Smooth muscle cell (in vitro differentiated cells): ENCODE measurements around the gene TRIM69. TPM values are rescaled to one million over a fixed set of nuclear protein-coding genes. Genes with fewer than 3 reads are reported as not detected.
"Not testable (repeated sequence)": the region's sequence is repeated elsewhere in the genome, so short reads cannot be mapped to it uniquely, and the experiment has no call there.

ENCODE experiments used
- DNase-seq: peaks from one replicate; lab custom pipeline; 2025; ENCODE audit not compliant: unreplicated experiment; lab: John Stamatoyannopoulos, UW
- H2AFZ ChIP-seq: fragments of 200-600 bp; sonication (generic); 2 replicates; pipeline ENCODE4 v1.6.0; 2016; ENCODE audit warnings: antibody characterized with exemption, low read depth, mild to moderate bottlenecking
- H3F3A ChIP-seq: fragments of 200-600 bp; sonication (generic); 2 replicates; pipeline ENCODE4 v1.6.0; 2017; ENCODE audit warnings: antibody characterized with exemption, low read depth
- H3K27ac ChIP-seq: fragments of 200-600 bp; sonication (generic); 2 replicates; pipeline ENCODE4 v1.5.1; 2016; ENCODE audit warnings: low read depth, mild to moderate bottlenecking
- H3K27me3 ChIP-seq: fragments of 200-600 bp; sonication (generic); 2 replicates; pipeline ENCODE4 v1.6.1; 2016; ENCODE audit warnings: low read depth, mild to moderate bottlenecking
- H3K36me3 ChIP-seq: fragments of 200-600 bp; sonication (generic); 2 replicates; pipeline ENCODE4 v1.5.1; 2016; ENCODE audit warnings: low read depth
- H3K4me1 ChIP-seq: fragments of 200-600 bp; sonication (generic); 2 replicates; pipeline ENCODE4 v1.5.1; 2016; ENCODE audit warnings: low read depth
- H3K4me2 ChIP-seq: fragments of 200-600 bp; sonication (generic); 2 replicates; pipeline ENCODE4 v1.6.0; 2016; ENCODE audit warnings: mild to moderate bottlenecking
- H3K4me3 ChIP-seq: fragments of 200-600 bp; sonication (generic); 2 replicates; pipeline ENCODE4 v1.5.1; 2016; ENCODE audit warnings: mild to moderate bottlenecking
- H3K79me2 ChIP-seq: fragments of 200-600 bp; sonication (generic); 2 replicates; pipeline ENCODE4 v1.6.0; 2016; ENCODE audit warnings: low read depth, mild to moderate bottlenecking
- H3K9ac ChIP-seq: fragments of 200-600 bp; sonication (generic); 2 replicates; pipeline ENCODE4 v1.6.0; 2016; ENCODE audit warnings: low read depth
- H3K9me3 ChIP-seq: fragments of 200-600 bp; sonication (generic); replicated peaks from 2 replicates; pipeline ENCODE4 v1.5.1; 2016; ENCODE audit warnings: low read depth
- H4K20me1 ChIP-seq: fragments of 200-600 bp; sonication (generic); 2 replicates; pipeline ENCODE4 v1.6.0; 2016; ENCODE audit warnings: low read depth
- CTCF ChIP-seq: fragments of 200-600 bp; sonication (generic); IDR thresholded peaks from 2 replicates; pipeline ENCODE4 v1.5.1; 2017; ENCODE audit warnings: borderline replicate concordance, mild to moderate bottlenecking, antibody characterized with exemption; ENCODE audit not compliant: insufficient read depth, poor library complexity, severe bottlenecking
- WGBS: methylation state at CpG from one replicate; pipeline ENCODE4 v1.1.7; 2016; ENCODE audit warnings: low lambda C conversion rate; 5-methylcytosine and 5-hydroxymethylcytosine counted together
- polyA plus RNA-seq: library from polyadenylated mRNA; unstranded; fragments of >200 nt; fragmentation: Nextera tagmentation; extraction: Ambion mirVana; gene quantifications from 2 replicates; pipeline ENCODE4 v1.2.1, GENCODE V29; 2016
- total RNA-seq: library from RNA; depleted of rRNA; stranded (reverse); fragments of >200 nt; gene quantifications from 2 replicates; pipeline ENCODE4 v1.2.3, GENCODE V29; 2014

Gene TRIM69
- total and polyA plus RNA-seq, 2 experiments from 2014 or later: 4.2 to 4.8 TPM

GRCh38 chr15:44727485-44728231 lies 8.7 kb upstream of the TRIM69 start:
- H3F3A ChIP-seq: peaks cover 16% of the 10 kb centered on the region
- no peaks in the 10 kb centered on the region for H4K20me1 ChIP-seq
- H3K9ac ChIP-seq: no peak overlapping the region
- peak overlapping the region; percentile 86 for H3K4me2 ChIP-seq
- no peak for DNase-seq
- no peaks in the 10 kb centered on the region for H3K36me3 ChIP-seq
- no peak for TF ChIP-seq CTCF
- no peaks in the 10 kb centered on the region for H3K4me1 ChIP-seq
- peak overlapping the region; percentile 65 for H3K4me3 ChIP-seq
- H3K27ac ChIP-seq: peak overlapping the region; percentile 83
- 85% methylated on average over 6 of the region's 6 CpGs for WGBS
- no peak overlapping the region for H2AFZ ChIP-seq
- H3K27me3 ChIP-seq: no peaks in the 10 kb centered on the region
- H3K79me2 ChIP-seq: no peaks in the 10 kb centered on the region
- H3K9me3 ChIP-seq: no peaks in the 10 kb centered on the region

DNA sequence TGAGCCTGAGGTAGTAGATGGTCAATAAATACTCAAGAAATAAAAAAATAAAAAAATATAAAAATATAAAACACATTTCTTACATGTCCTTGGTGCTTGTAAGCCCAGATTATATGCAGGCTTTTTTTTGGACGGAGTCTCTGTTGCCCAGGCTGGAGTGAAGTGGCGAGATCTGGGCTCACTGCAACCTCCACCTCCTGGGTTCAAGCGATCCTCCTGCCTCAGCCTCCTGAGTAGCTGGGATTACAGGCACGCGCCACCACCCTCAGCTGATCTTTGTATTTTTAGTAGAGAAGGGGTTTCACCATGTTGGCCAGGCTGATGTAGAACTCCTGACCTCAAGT lies 8.1 kb upstream of the TRIM69 start:
- H2AFZ ChIP-seq, H3K27me3 ChIP-seq, DNase-seq, H3K4me1 ChIP-seq, H3K36me3 ChIP-seq, H3K79me2 ChIP-seq, H4K20me1 ChIP-seq, H3K9me3 ChIP-seq: not testable (repeated sequence)
- peak overlapping the region; percentile 86 for H3K4me2 ChIP-seq
- WGBS: 44% methylated on average over 5 of the region's 5 CpGs
- H3K9ac ChIP-seq: peak overlapping the region; percentile 82
- H3K27ac ChIP-seq: peak overlapping the region; percentile 83
- peaks cover 16% of the 10 kb centered on the region for H3F3A ChIP-seq
- peak overlapping the region; percentile 65 for H3K4me3 ChIP-seq

DNA sequence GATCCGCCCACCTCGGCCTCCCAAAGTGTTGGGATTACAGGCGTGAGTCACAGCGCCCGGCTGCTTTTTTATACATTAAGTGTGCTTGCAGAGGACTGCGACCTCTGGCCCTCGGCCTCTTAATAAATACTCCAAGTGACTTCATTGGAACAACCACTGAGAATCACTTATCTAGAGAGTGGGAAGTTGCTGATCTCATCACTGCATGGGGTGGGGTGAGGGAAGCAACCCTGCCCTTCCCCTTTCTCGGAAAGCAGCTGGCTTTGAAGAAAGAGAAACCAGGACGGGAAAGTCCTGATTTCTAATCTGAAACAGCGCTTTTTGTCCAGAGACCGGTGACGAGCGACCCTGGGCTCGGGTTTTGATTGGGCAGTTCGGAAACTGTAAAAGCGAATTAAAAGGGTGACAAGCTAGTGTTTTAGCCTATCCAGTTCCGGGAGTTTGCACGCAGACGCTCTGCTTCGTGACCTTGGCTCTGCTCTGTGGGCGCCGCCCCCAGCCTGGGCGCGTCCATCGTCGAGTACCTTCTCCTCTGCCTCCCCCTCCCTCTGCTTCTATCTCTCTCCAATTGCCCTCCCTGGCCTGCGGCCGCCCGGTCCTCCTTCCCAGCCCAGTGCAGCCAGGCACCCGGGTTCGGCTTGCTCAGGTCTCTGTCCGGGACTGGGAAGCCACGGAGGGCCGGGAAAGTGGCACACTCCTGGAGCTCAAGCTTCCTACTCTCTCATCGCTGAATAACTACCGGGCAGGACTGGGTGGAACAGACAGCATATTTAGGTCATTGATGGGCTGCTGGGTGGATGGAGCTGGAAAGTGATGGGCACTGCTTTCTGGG lies 7.5 kb upstream of the TRIM69 start:
- WGBS: under 1% methylated on average over 36 of the region's 36 CpGs
- H3K36me3 ChIP-seq: no peaks in the 10 kb centered on the region

More for the DNA sequence above, 7.5 kb upstream of the TRIM69 start:
- Histone ChIP-seq H3K4me3 (peak overlapping the region; percentile 65), H3K4me2 (peak overlapping the region; percentile 86), H3F3A (peaks cover 16% of the 10 kb centered on the region), H3K9me3 (no peaks in the 10 kb centered on the region), H3K27ac (peak overlapping the region; percentile 83), H3K27me3 (no peaks in the 10 kb centered on the region), H3K9ac (peak overlapping the region; percentile 82), H4K20me1 (no peaks in the 10 kb centered on the region), H3K4me1 (no peaks in the 10 kb centered on the region), H3K79me2 (no peaks in the 10 kb centered on the region), H2AFZ (peak overlapping the region; percentile 86)
- TF ChIP-seq CTCF: no peak
- peak; percentile 73 for DNase-seq
